Measurements from ENCODE around the gene LAMB2. TPM values are rescaled to one million over a fixed set of nuclear protein-coding genes. Genes with fewer than 3 reads are reported as not detected.

The LAMB2 gene
- total RNA-seq, 3 donors from 2014 or later: 52.1 to 354 (median 82.0) TPM

DNA sequence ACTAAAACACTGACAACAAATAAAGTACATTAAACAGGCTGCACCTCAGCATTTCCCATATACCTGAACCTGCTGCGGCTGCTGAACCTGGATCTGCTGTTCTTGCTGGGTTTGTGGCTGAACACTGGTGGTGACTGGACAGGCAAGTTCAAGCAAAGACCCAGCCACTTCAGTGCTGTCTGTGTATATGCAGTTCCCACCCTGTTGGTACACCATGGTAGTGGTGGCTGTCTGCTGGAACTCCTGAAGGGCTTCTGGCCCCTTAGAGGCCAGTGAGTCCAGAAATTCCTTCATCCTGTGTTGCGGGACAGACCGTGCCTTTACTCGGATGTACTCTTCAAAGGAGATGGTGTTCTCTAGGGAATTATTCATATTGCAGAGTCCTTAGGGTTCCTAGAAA, 56.2 kb downstream of the LAMB2 start:
- Histone ChIP-seq H3K4me1 (ENCODE audit: low read depth) (no peaks in the 10 kb centered on the region), H3K36me3 (ENCODE audit: low read depth) (no peaks in the 10 kb centered on the region), H3K4me3 (no peak overlapping the region), H3K9me3 (no peaks in the 10 kb centered on the region)
- intact Hi-C loops (cut with DNase I, micrococcal nuclease): no loop called here
- ATAC-seq (no peak), DNase-seq (no peak)
- TF ChIP-seq, protein P1, sequence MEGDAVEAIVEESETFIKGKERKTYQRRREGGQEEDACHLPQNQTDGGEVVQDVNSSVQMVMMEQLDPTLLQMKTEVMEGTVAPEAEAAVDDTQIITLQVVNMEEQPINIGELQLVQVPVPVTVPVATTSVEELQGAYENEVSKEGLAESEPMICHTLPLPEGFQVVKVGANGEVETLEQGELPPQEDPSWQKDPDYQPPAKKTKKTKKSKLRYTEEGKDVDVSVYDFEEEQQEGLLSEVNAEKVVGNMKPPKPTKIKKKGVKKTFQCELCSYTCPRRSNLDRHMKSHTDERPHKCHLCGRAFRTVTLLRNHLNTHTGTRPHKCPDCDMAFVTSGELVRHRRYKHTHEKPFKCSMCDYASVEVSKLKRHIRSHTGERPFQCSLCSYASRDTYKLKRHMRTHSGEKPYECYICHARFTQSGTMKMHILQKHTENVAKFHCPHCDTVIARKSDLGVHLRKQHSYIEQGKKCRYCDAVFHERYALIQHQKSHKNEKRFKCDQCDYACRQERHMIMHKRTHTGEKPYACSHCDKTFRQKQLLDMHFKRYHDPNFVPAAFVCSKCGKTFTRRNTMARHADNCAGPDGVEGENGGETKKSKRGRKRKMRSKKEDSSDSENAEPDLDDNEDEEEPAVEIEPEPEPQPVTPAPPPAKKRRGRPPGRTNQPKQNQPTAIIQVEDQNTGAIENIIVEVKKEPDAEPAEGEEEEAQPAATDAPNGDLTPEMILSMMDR (IDR thresholded peaks at IDR 0.05): no peak

DNA sequence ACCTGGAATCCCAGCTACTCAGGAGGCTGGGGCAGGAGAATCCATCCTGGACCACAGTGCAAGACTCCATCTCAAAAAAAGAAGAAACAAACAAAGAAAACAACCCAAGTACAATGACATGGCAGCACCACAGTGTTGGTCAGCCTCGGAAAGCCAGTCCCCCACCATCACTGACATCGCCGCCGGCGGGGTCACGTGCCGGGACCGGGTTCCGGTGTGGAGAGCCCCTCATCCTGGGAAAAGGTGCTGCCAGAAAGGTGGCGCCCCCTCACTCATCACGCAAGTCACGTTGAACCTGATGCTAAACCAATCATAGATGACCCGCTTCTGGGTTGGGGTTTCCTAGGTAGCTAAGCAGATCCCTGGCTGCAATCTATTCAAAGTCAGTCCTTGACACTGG, 56.7 kb downstream of the LAMB2 start:
- intact Hi-C loops (cut with DNase I, micrococcal nuclease): no loop called here
- H3K9me3 ChIP-seq: no peaks in the 10 kb centered on the region
- no peak for ATAC-seq
- DNase-seq: no peak
- no peak overlapping the region for H3K4me3 ChIP-seq
- no peaks in the 10 kb centered on the region for H3K36me3 ChIP-seq (ENCODE audit: low read depth)
- no peaks in the 10 kb centered on the region for H3K4me1 ChIP-seq (ENCODE audit: low read depth)
- TF ChIP-seq, protein P1 (IDR thresholded peaks at IDR 0.05): no peak

Small RNA genes within 50 kb of the gene (microRNA-seq; reads per million reads assigned to microRNA genes)
- gene MIR6890: not detected

Other genes with a start within 250 kb of the LAMB2 start
- 10 to 100 TPM; 32.7 to 39.0 (median 36.9) TPM for gene SLC25A20, start 234.2 kb downstream of the LAMB2 start, total RNA-seq
- gene ARIH2, start 214.2 kb downstream of the LAMB2 start, total RNA-seq: 100 to 1,000 TPM in 1 of 3 donors, 10 to 100 TPM in 2; 73.3 to 109 (median 82.1) TPM
- 10 to 100 TPM; 40.2 to 60.6 (median 41.4) TPM for gene P4HTM, start 142.8 kb downstream of the LAMB2 start, total RNA-seq
- 100 to 1,000 TPM in 2 of 3 donors, 10 to 100 TPM in 1; 98.5 to 205 (median 165) TPM for gene WDR6, start 125.7 kb downstream of the LAMB2 start, total RNA-seq
- gene DALRD3, start 114.5 kb downstream of the LAMB2 start, total RNA-seq: 10 to 100 TPM; 16.7 to 32.7 (median 18.9) TPM
- gene NDUFAF3, start 110.9 kb downstream of the LAMB2 start, total RNA-seq: 10 to 100 TPM; 61.0 to 69.9 (median 63.2) TPM
- gene IMPDH2, start 103.7 kb downstream of the LAMB2 start, total RNA-seq: 100 to 1,000 TPM; 113 to 146 (median 114) TPM
- gene QRICH1, start 39.0 kb downstream of the LAMB2 start, total RNA-seq: 100 to 1,000 TPM in 1 of 3 donors, 10 to 100 TPM in 2; 73.0 to 104 (median 86.1) TPM
- gene QARS1, start 28.3 kb downstream of the LAMB2 start, total RNA-seq: 100 to 1,000 TPM; 235 to 415 (median 373) TPM
- 10 to 100 TPM; 65.7 to 84.7 (median 82.6) TPM for gene USP19, start 12.2 kb downstream of the LAMB2 start, total RNA-seq
- gene CCDC71, start 33.3 kb upstream of the LAMB2 start, total RNA-seq: 10 to 100 TPM; 15.2 to 20.7 (median 19.9) TPM
- gene KLHDC8B, start 38.5 kb upstream of the LAMB2 start, total RNA-seq: 10 to 100 TPM in 1 of 3 donors, 1 to 10 TPM in 2; 6.3 to 68.4 (median 6.3) TPM
- gene C3orf62, start 144.2 kb upstream of the LAMB2 start, total RNA-seq: 1 to 10 TPM; 4.5 to 7.8 (median 5.5) TPM
- gene USP4, start 207.0 kb upstream of the LAMB2 start, total RNA-seq: 10 to 100 TPM; 46.4 to 60.5 (median 58.9) TPM
- gene GPX1, start 225.3 kb upstream of the LAMB2 start, total RNA-seq: 100 to 1,000 TPM; 122 to 148 (median 144) TPM